Measurements from ENCODE around the gene PACS2.

The PACS2 gene

GRCh38 chr14:105337966-105338741, 23.6 kb downstream of the PACS2 start:
- H3K4me3 ChIP-seq (ENCODE audit: low read depth, low read length) = no peak overlapping the region
- no peak for TF ChIP-seq CTCF (conservative IDR thresholded peaks at IDR 0.05; ENCODE audit: low read depth, low read length)
- no peak for DNase-seq (ENCODE audit: low read depth)

GRCh38 chr14:105340821-105341733, 26.5 kb downstream of the PACS2 start:
- TF ChIP-seq CTCF (conservative IDR thresholded peaks at IDR 0.05; ENCODE audit: low read depth, low read length) = no peak
- DNase-seq (ENCODE audit: low read depth) = no peak
- no peak overlapping the region for H3K4me3 ChIP-seq (ENCODE audit: low read depth, low read length)

- no peak for DNase-seq (ENCODE audit: low read depth)
- no peak overlapping the region for H3K4me3 ChIP-seq (ENCODE audit: low read depth, low read length)
- no peak for TF ChIP-seq CTCF (conservative IDR thresholded peaks at IDR 0.05; ENCODE audit: low read depth, low read length)
These were observed 28.6 kb downstream of the PACS2 start for GRCh38 chr14:105343194-105343593.

- no peak for DNase-seq (ENCODE audit: low read depth)
- TF ChIP-seq CTCF (conservative IDR thresholded peaks at IDR 0.05; ENCODE audit: low read depth, low read length) = no peak
- H3K4me3 ChIP-seq (ENCODE audit: low read depth, low read length) = no peak overlapping the region
These were observed 31.6 kb downstream of the PACS2 start for GRCh38 chr14:105346200-105346533.

GRCh38 chr14:105346876-105347586, 32.5 kb downstream of the PACS2 start:
- no peak overlapping the region for H3K4me3 ChIP-seq (ENCODE audit: low read depth, low read length)
- TF ChIP-seq CTCF (conservative IDR thresholded peaks at IDR 0.05; ENCODE audit: low read depth, low read length) = no peak
- DNase-seq (ENCODE audit: low read depth) = no peak

- no peak for TF ChIP-seq CTCF (conservative IDR thresholded peaks at IDR 0.05; ENCODE audit: low read depth, low read length)
These were observed 33.0 kb downstream of the PACS2 start for GRCh38 chr14:105347587-105347968.

More at GRCh38 chr14:105347587-105347968, 33.0 kb downstream of the PACS2 start:
- no peak overlapping the region for H3K4me3 ChIP-seq (ENCODE audit: low read depth, low read length)
- no peak for DNase-seq (ENCODE audit: low read depth)
